Neural cell (in vitro differentiated cells): Measurements from ENCODE around the gene S100PBP. TPM values are rescaled to one million over a fixed set of nuclear protein-coding genes. Genes with fewer than 3 reads are reported as not detected.
"Not testable (repeated sequence)": the region's sequence is repeated elsewhere in the genome, so short reads cannot be mapped to it uniquely, and the experiment has no call there.

Experiments used
- H2AFZ ChIP-seq: fragments of 200-600, 300-800 bp; sonication (generic), shearing (Covaris generic); 2 replicates; pipeline ENCODE4 v1.6.0; 2014; ENCODE audit warnings: low read depth, mild to moderate bottlenecking, antibody characterized with exemption, low read length, moderate library complexity
- H3F3A ChIP-seq: fragments of 200-600 bp; shearing (Covaris generic); 2 replicates; pipeline ENCODE4 v1.6.1; 2016; ENCODE audit warnings: mild to moderate bottlenecking, moderate library complexity, mixed read lengths, antibody characterized with exemption, low read length; ENCODE audit not compliant: insufficient read depth, poor library complexity, severe bottlenecking
- H3K27ac ChIP-seq: fragments of 200-600, 300-800 bp; sonication (generic), shearing (Covaris generic); 2 replicates; pipeline ENCODE4 v1.5.1; 2014; ENCODE audit warnings: mild to moderate bottlenecking, low read length, moderate library complexity
- H3K27me3 ChIP-seq: fragments of 300-800, 200-600 bp; sonication (generic), shearing (Covaris generic); 2 replicates; pipeline ENCODE4 v1.6.0; 2014; ENCODE audit warnings: mild to moderate bottlenecking, low read depth, low read length, moderate library complexity; ENCODE audit not compliant: insufficient read depth
- H3K36me3 ChIP-seq: fragments of 300-800, 200-600 bp; sonication (generic), shearing (Covaris generic); 2 replicates; pipeline ENCODE4 v1.5.1; 2014; ENCODE audit warnings: mild to moderate bottlenecking, antibody characterized with exemption, low read length, moderate library complexity; ENCODE audit not compliant: insufficient read depth
- H3K4me2 ChIP-seq: fragments of 300-800, 200-600 bp; sonication (generic), shearing (Covaris generic); 2 replicates; pipeline ENCODE4 v1.6.0; 2014; ENCODE audit warnings: mild to moderate bottlenecking, low read length
- H3K4me3 ChIP-seq: fragments of 300-800, 200-600 bp; sonication (generic), shearing (Covaris generic); 2 replicates; pipeline ENCODE4 v1.5.1; 2014; ENCODE audit warnings: mild to moderate bottlenecking, low read length, moderate library complexity
- H3K79me2 ChIP-seq: fragments of 200-600 bp; shearing (Covaris generic); replicated peaks from 2 replicates; pipeline ENCODE4 v1.6.0; 2014; ENCODE audit warnings: mild to moderate bottlenecking, low read length, moderate library complexity; ENCODE audit not compliant: insufficient read depth
- H3K9ac ChIP-seq: fragments of 300-800, 200-600 bp; sonication (generic), shearing (Covaris generic); 2 replicates; pipeline ENCODE4 v1.6.1; 2016; ENCODE audit warnings: mild to moderate bottlenecking, low read length, mixed read lengths
- H3K9me2 ChIP-seq: fragments of 200-600 bp; shearing (Covaris generic); 2 replicates; pipeline ENCODE4 v1.6.1; 2016; ENCODE audit warnings: mild to moderate bottlenecking, low read length, mixed read lengths; ENCODE audit not compliant: insufficient read depth
- H3K9me3 ChIP-seq: fragments of 200-600, 300-800 bp; sonication (generic), shearing (Covaris generic); 2 replicates; pipeline ENCODE4 v1.6.1; 2016; ENCODE audit warnings: mild to moderate bottlenecking, mixed run types, low read length, moderate library complexity, mixed read lengths
- H4K20me1 ChIP-seq: fragments of 200-600 bp; shearing (Covaris generic); 2 replicates; pipeline ENCODE4 v1.6.1; 2016; ENCODE audit warnings: mild to moderate bottlenecking, mixed run types; ENCODE audit not compliant: insufficient read depth
- EP300 ChIP-seq: fragments of 450-650 bp; conservative IDR thresholded peaks from 2 replicates; pipeline ENCODE4 v1.6.1; 2014; ENCODE audit warnings: antibody characterized with exemption, mild to moderate bottlenecking, moderate library complexity; ENCODE audit not compliant: poor library complexity, severe bottlenecking
- EZH2 ChIP-seq: fragments of 200-600, 300-800 bp; shearing (Covaris generic), sonication (generic); IDR thresholded peaks from 2 replicates; pipeline ENCODE4 v1.6.1; 2014; ENCODE audit warnings: antibody characterized with exemption, low read length, borderline replicate concordance, mild to moderate bottlenecking; ENCODE audit not compliant: insufficient read depth, poor library complexity, severe bottlenecking
- MXI1 ChIP-seq: fragments of 450-650 bp; conservative IDR thresholded peaks from 2 replicates; pipeline ENCODE4 v1.6.1; 2014; ENCODE audit warnings: antibody characterized with exemption, mild to moderate bottlenecking; ENCODE audit not compliant: poor library complexity, severe bottlenecking
- POLR2AphosphoS5 ChIP-seq: IDR thresholded peaks from 2 replicates; pipeline ENCODE4 v1.6.1; 2012
- RAD21 ChIP-seq: fragments of 450-650 bp; conservative IDR thresholded peaks from 2 replicates; pipeline ENCODE4 v1.6.1; 2014; ENCODE audit warnings: antibody characterized with exemption, mild to moderate bottlenecking, moderate library complexity
- SMC3 ChIP-seq: fragments of 450-650 bp; conservative IDR thresholded peaks from 2 replicates; pipeline ENCODE4 v1.6.1; 2014; ENCODE audit warnings: antibody characterized with exemption, mild to moderate bottlenecking, moderate library complexity; ENCODE audit not compliant: poor library complexity
- TAF1 ChIP-seq: IDR thresholded peaks from 2 replicates; pipeline ENCODE4 v1.6.1; 2012; ENCODE audit warnings: low read depth
- polyA plus RNA-seq: library from polyadenylated mRNA; depleted of rRNA; stranded (reverse); fragments of >200 nt; gene quantifications from 2 replicates; pipeline ENCODE4 v1.2.3, GENCODE V29; 2014
- TF ChIP-seq, protein P1 (sequence below): IDR thresholded peaks from 2 replicates; pipeline ENCODE4 v1.6.1; 2012; ENCODE audit warnings: borderline replicate concordance
- TF ChIP-seq, protein P2 (sequence below): fragments of 450-650 bp; IDR thresholded peaks from 2 replicates; pipeline ENCODE4 v1.5.1; 2014; ENCODE audit warnings: antibody characterized with exemption, mild to moderate bottlenecking, moderate library complexity; ENCODE audit not compliant: poor library complexity, severe bottlenecking

Gene S100PBP
- polyA plus RNA-seq, 1 donor from 2014 or later: 77.0 TPM

DNA sequence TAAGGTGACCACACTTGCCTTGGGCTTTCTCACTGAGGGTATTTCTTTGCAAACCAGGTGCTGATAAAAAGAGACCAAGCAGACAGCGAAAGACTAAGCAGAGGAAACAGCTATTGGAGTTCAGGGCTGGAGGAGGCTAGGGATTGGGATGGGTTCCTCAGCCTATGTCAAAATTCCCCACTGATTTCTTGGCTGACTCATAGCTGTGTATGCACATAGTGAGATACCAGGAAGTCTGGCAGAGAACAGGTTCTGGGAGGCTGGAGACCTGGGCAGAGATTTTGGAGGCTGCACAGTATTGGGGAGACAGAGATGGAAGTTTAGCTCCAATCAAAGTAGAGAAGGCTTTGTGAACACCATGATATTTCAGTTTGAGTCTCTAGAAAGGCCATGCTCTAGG, 25.6 kb upstream of the S100PBP start:
- no peak overlapping the region for H3K27ac ChIP-seq

DNA sequence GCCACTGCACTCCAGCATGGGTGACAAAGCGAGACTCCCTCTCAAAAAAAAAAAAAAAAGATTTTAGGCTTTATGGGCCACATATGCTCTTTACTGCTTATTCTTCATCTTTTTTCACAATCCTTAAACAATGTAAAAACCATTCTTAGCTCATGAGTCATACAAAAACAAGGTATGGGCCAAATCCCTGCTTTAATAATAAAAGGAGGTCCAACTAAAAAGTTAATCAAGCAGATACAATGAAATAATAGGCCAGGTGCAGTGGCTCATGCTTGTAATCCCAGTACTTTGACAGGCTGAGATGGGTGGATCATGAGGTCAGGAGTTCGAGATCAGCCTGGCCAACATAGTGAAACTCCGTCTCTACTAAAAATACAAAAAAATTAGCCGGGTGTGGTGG, 21.7 kb upstream of the S100PBP start:
- H3K9me3 ChIP-seq, H3F3A ChIP-seq, H3K9ac ChIP-seq, H2AFZ ChIP-seq, H4K20me1 ChIP-seq, H3K27me3 ChIP-seq, H3K4me3 ChIP-seq, H3K9me2 ChIP-seq, H3K36me3 ChIP-seq, H3K79me2 ChIP-seq, H3K27ac ChIP-seq, H3K4me2 ChIP-seq: not testable (repeated sequence)

More for the DNA sequence above, 25.6 kb upstream of the S100PBP start:
- no peak overlapping the region for H3K9ac ChIP-seq
- H3K9me2 ChIP-seq: no peaks in the 10 kb centered on the region
- no peaks in the 10 kb centered on the region for H4K20me1 ChIP-seq
- no peak overlapping the region for H3K4me3 ChIP-seq
- no peak overlapping the region for H3K4me2 ChIP-seq
- H3K27me3 ChIP-seq: no peaks in the 10 kb centered on the region
- no peaks in the 10 kb centered on the region for H3F3A ChIP-seq
- no peaks in the 10 kb centered on the region for H3K9me3 ChIP-seq
- no peaks in the 10 kb centered on the region for H3K36me3 ChIP-seq
- no peaks in the 10 kb centered on the region for H3K79me2 ChIP-seq
- H2AFZ ChIP-seq: no peak overlapping the region
- TF ChIP-seq EZH2 (no peak), TAF1 (no peak), EP300 (no peak), RAD21 (no peak), SMC3 (no peak)
- TF ChIP-seq, protein P1, sequence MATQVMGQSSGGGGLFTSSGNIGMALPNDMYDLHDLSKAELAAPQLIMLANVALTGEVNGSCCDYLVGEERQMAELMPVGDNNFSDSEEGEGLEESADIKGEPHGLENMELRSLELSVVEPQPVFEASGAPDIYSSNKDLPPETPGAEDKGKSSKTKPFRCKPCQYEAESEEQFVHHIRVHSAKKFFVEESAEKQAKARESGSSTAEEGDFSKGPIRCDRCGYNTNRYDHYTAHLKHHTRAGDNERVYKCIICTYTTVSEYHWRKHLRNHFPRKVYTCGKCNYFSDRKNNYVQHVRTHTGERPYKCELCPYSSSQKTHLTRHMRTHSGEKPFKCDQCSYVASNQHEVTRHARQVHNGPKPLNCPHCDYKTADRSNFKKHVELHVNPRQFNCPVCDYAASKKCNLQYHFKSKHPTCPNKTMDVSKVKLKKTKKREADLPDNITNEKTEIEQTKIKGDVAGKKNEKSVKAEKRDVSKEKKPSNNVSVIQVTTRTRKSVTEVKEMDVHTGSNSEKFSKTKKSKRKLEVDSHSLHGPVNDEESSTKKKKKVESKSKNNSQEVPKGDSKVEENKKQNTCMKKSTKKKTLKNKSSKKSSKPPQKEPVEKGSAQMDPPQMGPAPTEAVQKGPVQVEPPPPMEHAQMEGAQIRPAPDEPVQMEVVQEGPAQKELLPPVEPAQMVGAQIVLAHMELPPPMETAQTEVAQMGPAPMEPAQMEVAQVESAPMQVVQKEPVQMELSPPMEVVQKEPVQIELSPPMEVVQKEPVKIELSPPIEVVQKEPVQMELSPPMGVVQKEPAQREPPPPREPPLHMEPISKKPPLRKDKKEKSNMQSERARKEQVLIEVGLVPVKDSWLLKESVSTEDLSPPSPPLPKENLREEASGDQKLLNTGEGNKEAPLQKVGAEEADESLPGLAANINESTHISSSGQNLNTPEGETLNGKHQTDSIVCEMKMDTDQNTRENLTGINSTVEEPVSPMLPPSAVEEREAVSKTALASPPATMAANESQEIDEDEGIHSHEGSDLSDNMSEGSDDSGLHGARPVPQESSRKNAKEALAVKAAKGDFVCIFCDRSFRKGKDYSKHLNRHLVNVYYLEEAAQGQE: no peak

DNA sequence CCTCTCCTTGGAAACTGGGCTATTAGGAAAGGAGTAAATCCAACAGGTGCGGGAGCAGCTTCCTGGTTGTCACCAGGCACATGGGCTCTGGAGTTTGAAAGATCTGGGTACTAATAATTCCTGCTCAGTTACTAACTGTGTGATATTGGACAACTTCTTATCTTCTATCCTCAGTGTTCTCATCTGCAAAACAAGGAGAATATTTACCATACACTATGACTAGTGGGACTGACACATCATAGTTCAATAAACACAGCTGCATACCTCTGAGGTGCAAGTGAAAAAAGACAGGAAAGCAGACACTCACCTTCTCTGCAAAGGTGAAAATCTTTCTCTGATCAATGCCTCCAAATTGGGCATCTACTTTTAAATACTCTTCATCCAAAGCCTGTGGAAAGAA, 20.0 kb upstream of the S100PBP start:
- no peaks in the 10 kb centered on the region for H3K36me3 ChIP-seq
- no peak overlapping the region for H3K27ac ChIP-seq
- no peak overlapping the region for H3K9ac ChIP-seq
- no peaks in the 10 kb centered on the region for H3F3A ChIP-seq
- no peak overlapping the region for H3K4me3 ChIP-seq
- no peak overlapping the region for H2AFZ ChIP-seq
- H4K20me1 ChIP-seq: no peaks in the 10 kb centered on the region
- no peaks in the 10 kb centered on the region for H3K9me2 ChIP-seq
- no peak overlapping the region for H3K4me2 ChIP-seq
- H3K9me3 ChIP-seq: no peaks in the 10 kb centered on the region
- no peak for TF ChIP-seq SMC3
- TF ChIP-seq POLR2AphosphoS5: no peak
- no peaks in the 10 kb centered on the region for H3K27me3 ChIP-seq
- no peaks in the 10 kb centered on the region for H3K79me2 ChIP-seq

DNA sequence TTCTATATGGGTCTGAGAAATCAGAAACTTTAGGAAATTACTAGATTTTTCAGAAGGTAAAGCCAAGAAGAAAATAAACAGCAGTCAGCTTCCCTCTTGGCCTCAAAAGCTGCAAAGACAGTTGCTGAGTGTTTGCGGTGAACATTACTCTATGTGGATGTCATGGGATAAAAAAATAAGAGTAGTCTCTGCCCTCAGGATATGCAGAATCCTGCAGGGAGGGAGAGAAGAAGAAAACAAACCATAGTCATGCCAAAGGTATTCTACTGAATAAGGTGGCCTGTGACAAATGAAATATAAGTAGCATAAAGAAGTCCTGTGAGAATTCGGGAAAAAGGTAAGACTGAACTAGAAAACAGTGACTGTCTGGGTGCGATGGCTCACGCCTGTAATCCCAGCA, 19.3 kb upstream of the S100PBP start:
- Histone ChIP-seq H4K20me1 (no peaks in the 10 kb centered on the region), H3K79me2 (no peaks in the 10 kb centered on the region), H3K36me3 (no peaks in the 10 kb centered on the region), H3F3A (no peaks in the 10 kb centered on the region), H3K4me3 (no peak overlapping the region), H3K9ac (no peak overlapping the region), H3K27ac (no peak overlapping the region), H3K9me2 (no peaks in the 10 kb centered on the region), H3K27me3 (no peaks in the 10 kb centered on the region), H3K4me2 (no peak overlapping the region), H2AFZ (no peak overlapping the region), H3K9me3 (no peaks in the 10 kb centered on the region)
- TF ChIP-seq RAD21 (no peak), TAF1 (no peak), MXI1 (no peak), POLR2AphosphoS5 (no peak), SMC3 (no peak), EZH2 (no peak), EP300 (no peak)
- TF ChIP-seq, protein P2, sequence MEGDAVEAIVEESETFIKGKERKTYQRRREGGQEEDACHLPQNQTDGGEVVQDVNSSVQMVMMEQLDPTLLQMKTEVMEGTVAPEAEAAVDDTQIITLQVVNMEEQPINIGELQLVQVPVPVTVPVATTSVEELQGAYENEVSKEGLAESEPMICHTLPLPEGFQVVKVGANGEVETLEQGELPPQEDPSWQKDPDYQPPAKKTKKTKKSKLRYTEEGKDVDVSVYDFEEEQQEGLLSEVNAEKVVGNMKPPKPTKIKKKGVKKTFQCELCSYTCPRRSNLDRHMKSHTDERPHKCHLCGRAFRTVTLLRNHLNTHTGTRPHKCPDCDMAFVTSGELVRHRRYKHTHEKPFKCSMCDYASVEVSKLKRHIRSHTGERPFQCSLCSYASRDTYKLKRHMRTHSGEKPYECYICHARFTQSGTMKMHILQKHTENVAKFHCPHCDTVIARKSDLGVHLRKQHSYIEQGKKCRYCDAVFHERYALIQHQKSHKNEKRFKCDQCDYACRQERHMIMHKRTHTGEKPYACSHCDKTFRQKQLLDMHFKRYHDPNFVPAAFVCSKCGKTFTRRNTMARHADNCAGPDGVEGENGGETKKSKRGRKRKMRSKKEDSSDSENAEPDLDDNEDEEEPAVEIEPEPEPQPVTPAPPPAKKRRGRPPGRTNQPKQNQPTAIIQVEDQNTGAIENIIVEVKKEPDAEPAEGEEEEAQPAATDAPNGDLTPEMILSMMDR: no peak
- TF ChIP-seq, protein P1: no peak
